SU-DHL-6 (cell line): ENCODE measurements around the gene LRRC7.

Experiments
- H2AFZ ChIP-seq: fragments of 200-600 bp; sonication (generic); 2 replicates; pipeline ENCODE4 v1.6.1; 2014; ENCODE audit warnings: low read depth, mild to moderate bottlenecking, moderate library complexity, mixed read lengths, antibody characterized with exemption, low read length; ENCODE audit not compliant: severe bottlenecking
- H3F3A ChIP-seq: fragments of 200-600 bp; shearing (Covaris generic); 2 replicates; pipeline ENCODE4 v1.6.0; 2016; ENCODE audit warnings: antibody characterized with exemption, mild to moderate bottlenecking; ENCODE audit not compliant: insufficient read depth
- H3K27ac ChIP-seq: fragments of 200-600 bp; sonication (generic); 2 replicates; pipeline ENCODE4 v1.5.1; 2016; ENCODE audit warnings: low read depth, mild to moderate bottlenecking, low read length, moderate library complexity, mixed read lengths
- H3K27me3 ChIP-seq: fragments of 200-600 bp; sonication (generic), shearing (Covaris generic); 2 replicates; pipeline ENCODE4 v1.6.0; 2014; ENCODE audit warnings: mild to moderate bottlenecking, low read length
- H3K36me3 ChIP-seq: fragments of 200-600 bp; sonication (generic); 2 replicates; pipeline ENCODE4 v1.6.1; 2014; ENCODE audit warnings: mild to moderate bottlenecking, low read length, mixed read lengths
- H3K4me2 ChIP-seq: fragments of 300-600, 200-600 bp; shearing (Covaris generic), sonication (generic); 2 replicates; pipeline ENCODE4 v1.6.0; 2014; ENCODE audit warnings: low read length, low read depth, mild to moderate bottlenecking; ENCODE audit not compliant: poor library complexity, severe bottlenecking
- H3K4me3 ChIP-seq: fragments of 200-600 bp; sonication (generic); 2 replicates; pipeline ENCODE4 v1.5.1; 2014; ENCODE audit warnings: antibody characterized with exemption, low read length, mild to moderate bottlenecking, mixed read lengths; ENCODE audit not compliant: insufficient read depth, poor library complexity, severe bottlenecking
- H3K79me2 ChIP-seq: fragments of 200-600 bp; sonication (generic); 2 replicates; pipeline ENCODE4 v1.6.1; 2014; ENCODE audit warnings: mild to moderate bottlenecking, low read length, moderate library complexity; ENCODE audit not compliant: insufficient read depth
- H3K9ac ChIP-seq: fragments of 200-600 bp; sonication (generic); 2 replicates; pipeline ENCODE4 v1.7.0; 2014; ENCODE audit warnings: mild to moderate bottlenecking, low read length
- H3K9me2 ChIP-seq: fragments of 200-600 bp; sonication (generic); replicated peaks from 2 replicates; pipeline ENCODE4 v1.6.1; 2014; ENCODE audit warnings: low read length; ENCODE audit not compliant: insufficient read depth
- H3K9me3 ChIP-seq: fragments of 200-600 bp; sonication (generic); 2 replicates; pipeline ENCODE4 v1.6.1; 2014; ENCODE audit warnings: low read length, mixed read lengths; ENCODE audit not compliant: insufficient read depth
- H4K20me1 ChIP-seq: fragments of 200-600 bp; sonication (generic); 2 replicates; pipeline ENCODE4 v1.6.1; 2014; ENCODE audit warnings: low read depth, mild to moderate bottlenecking, antibody characterized with exemption, low read length, moderate library complexity, mixed read lengths
- EZH2phosphoT487 ChIP-seq: fragments of 200-600 bp; sonication (generic), shearing (Covaris generic); conservative IDR thresholded peaks from 2 replicates; pipeline ENCODE4 v1.6.1; 2018; ENCODE audit warnings: mild to moderate bottlenecking, antibody characterized with exemption, low read length, moderate library complexity, mixed read lengths
- TF ChIP-seq, protein P1 (sequence below): fragments of 200-600 bp; sonication (generic); IDR thresholded peaks from one replicate; pipeline ENCODE4 v1.5.1; 2017; ENCODE audit warnings: antibody characterized with exemption, mild to moderate bottlenecking, low read length, moderate library complexity; ENCODE audit not compliant: insufficient read depth, poor library complexity, severe bottlenecking

Gene LRRC7

DNA sequence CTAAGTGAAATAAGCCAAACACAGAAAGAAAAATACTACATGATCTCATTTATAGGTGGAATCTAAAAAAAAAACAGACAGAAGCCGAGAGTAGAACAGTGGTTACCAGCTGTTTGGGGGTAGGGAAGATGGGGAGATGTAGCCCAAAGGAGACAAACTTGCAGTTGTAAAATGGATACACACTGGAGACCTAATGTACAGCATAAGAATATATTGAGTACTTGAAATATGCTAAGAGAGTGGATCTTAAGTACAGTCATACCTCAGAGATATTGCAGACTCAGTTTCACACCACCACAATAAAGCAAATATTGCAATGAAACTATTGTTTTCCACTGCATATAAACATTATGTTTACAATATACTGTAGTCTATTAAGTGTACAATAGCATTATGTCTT is 320.9 kb downstream of the LRRC7 start:
- no peaks in the 10 kb centered on the region for H3K9me3 ChIP-seq
- H3K4me2 ChIP-seq: no peak overlapping the region
- H3K27ac ChIP-seq: no peak overlapping the region
- no peaks in the 10 kb centered on the region for H3K36me3 ChIP-seq
- no peak for TF ChIP-seq EZH2phosphoT487
- TF ChIP-seq, protein P1, sequence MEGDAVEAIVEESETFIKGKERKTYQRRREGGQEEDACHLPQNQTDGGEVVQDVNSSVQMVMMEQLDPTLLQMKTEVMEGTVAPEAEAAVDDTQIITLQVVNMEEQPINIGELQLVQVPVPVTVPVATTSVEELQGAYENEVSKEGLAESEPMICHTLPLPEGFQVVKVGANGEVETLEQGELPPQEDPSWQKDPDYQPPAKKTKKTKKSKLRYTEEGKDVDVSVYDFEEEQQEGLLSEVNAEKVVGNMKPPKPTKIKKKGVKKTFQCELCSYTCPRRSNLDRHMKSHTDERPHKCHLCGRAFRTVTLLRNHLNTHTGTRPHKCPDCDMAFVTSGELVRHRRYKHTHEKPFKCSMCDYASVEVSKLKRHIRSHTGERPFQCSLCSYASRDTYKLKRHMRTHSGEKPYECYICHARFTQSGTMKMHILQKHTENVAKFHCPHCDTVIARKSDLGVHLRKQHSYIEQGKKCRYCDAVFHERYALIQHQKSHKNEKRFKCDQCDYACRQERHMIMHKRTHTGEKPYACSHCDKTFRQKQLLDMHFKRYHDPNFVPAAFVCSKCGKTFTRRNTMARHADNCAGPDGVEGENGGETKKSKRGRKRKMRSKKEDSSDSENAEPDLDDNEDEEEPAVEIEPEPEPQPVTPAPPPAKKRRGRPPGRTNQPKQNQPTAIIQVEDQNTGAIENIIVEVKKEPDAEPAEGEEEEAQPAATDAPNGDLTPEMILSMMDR: no peak
- no peaks in the 10 kb centered on the region for H3F3A ChIP-seq
- no peak overlapping the region for H2AFZ ChIP-seq
- no peaks in the 10 kb centered on the region for H3K9me2 ChIP-seq
- H4K20me1 ChIP-seq: no peaks in the 10 kb centered on the region
- no peaks in the 10 kb centered on the region for H3K27me3 ChIP-seq
- no peak overlapping the region for H3K4me3 ChIP-seq
- no peaks in the 10 kb centered on the region for H3K79me2 ChIP-seq
- no peak overlapping the region for H3K9ac ChIP-seq

- no peak for TF ChIP-seq EZH2phosphoT487
- TF ChIP-seq, protein P1: no peak
These were observed 330.8 kb downstream of the LRRC7 start for GRCh38 chr1:69898403-69898947.

DNA sequence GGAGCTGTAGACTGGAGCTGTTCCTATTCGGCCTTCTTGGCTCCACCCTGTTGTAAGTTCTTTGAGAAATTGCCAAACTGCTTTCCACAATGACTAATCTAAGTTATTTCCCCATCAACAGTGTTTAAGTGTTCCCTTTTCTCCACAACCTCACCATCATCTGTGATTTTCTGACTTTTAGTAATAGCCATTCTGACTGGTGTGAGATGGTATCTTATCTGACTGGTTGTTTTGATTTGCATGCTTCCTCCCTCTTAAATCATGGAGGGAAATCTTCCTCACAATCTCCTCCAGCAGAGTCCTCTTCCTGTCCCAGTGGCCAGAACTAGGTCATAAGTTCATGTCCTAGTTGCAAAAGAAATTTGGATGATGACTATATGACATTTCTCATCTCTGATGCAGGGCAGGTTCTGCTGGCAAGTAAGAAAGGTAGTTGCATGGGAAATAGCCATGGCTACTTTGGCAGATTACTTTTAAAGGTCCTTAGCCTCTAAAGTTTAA is 343.6 kb downstream of the LRRC7 start:
- TF ChIP-seq, protein P1: no peak
- no peak for TF ChIP-seq EZH2phosphoT487
- Histone ChIP-seq H4K20me1 (no peaks in the 10 kb centered on the region), H3K4me3 (no peak overlapping the region), H3K9ac (no peak overlapping the region), H3F3A (0 out of 2 replicates have a peak, but pooled peaks cover 4% of the 10 kb centered on the region), H3K27ac (no peak overlapping the region), H3K79me2 (no peaks in the 10 kb centered on the region), H3K9me2 (no peaks in the 10 kb centered on the region), H3K4me2 (no peak overlapping the region), H3K27me3 (no peaks in the 10 kb centered on the region), H3K9me3 (no peaks in the 10 kb centered on the region), H3K36me3 (no peaks in the 10 kb centered on the region), H2AFZ (no peak overlapping the region)

More at GRCh38 chr1:69898403-69898947, 330.8 kb downstream of the LRRC7 start:
- no peak overlapping the region for H2AFZ ChIP-seq
- H3K79me2 ChIP-seq: no peaks in the 10 kb centered on the region
- no peaks in the 10 kb centered on the region for H3K36me3 ChIP-seq
- no peaks in the 10 kb centered on the region for H3K27me3 ChIP-seq
- no peaks in the 10 kb centered on the region for H3F3A ChIP-seq
- H3K9me2 ChIP-seq: no peaks in the 10 kb centered on the region
- H3K9me3 ChIP-seq: no peaks in the 10 kb centered on the region
- no peak overlapping the region for H3K4me3 ChIP-seq
- no peak overlapping the region for H3K27ac ChIP-seq
- H3K9ac ChIP-seq: no peak overlapping the region
- H4K20me1 ChIP-seq: no peaks in the 10 kb centered on the region
- no peak overlapping the region for H3K4me2 ChIP-seq
